Hematopoietic multipotent progenitor cell treated with erythropoietin and hydrocortisone succinate and interleukin-3 and kit ligand, for 8 days (in vitro differentiated cells): ENCODE measurements around the gene PRR19.
A peak's percentile ranks its signal among the peaks of the same experiment; 100 is the strongest.

ENCODE experiments used
- DNase-seq: peaks from one replicate; pipeline ENCODE4 v3.0.0-alpha.2; 2015

PRR19 gene

GRCh38 chr19:42297039-42297438, 4.9 kb upstream of the PRR19 start:
- DNase-seq = no peak

- DNase-seq = no peak
Observed at GRCh38 chr19:42303101-42303464, 1.2 kb downstream of the PRR19 start.

DNA sequence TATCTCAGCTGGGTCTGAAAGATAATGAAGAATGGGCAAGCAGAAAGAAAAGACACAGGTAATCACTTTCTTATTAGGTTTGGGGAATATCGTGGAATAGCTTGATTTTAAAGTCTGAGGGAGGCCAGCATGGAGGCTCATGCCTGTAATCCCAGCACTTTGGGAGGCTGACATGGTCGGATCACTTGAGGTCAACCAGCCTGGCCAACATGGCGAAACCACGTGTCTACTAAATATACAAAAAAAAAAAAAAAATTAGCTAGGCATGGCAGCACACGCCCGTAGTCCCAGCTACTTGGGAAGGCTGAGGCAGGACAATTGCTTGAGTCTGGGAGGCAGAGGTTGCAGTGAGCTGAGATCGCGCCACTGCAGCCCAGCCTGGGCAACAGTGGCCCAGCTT, 1.9 kb downstream of the PRR19 start:
- DNase-seq = no peak

- DNase-seq = no peak
Observed at GRCh38 chr19:42306646-42307045, 4.7 kb downstream of the PRR19 start.

DNA sequence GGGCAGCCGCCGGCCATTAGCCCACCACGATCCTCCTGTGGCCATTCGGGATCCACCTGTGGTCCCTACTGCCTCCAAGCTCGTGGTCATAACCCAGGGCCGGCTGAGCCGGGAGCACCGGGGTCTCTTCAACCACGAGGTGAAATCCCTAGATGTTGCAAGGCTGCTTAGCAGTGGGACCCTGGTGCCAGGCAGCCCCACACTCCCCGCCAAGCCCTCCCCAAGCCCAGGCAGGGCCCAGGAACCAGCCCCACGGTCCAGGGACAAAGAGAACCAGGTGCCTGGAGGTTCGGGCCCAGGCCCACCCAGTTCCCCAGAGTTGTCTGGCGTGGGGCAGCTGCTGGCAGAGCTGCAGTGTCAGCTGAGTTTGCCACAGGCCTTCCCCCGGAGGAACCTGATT, 7.8 kb downstream of the PRR19 start:
- no peak for DNase-seq

DNA sequence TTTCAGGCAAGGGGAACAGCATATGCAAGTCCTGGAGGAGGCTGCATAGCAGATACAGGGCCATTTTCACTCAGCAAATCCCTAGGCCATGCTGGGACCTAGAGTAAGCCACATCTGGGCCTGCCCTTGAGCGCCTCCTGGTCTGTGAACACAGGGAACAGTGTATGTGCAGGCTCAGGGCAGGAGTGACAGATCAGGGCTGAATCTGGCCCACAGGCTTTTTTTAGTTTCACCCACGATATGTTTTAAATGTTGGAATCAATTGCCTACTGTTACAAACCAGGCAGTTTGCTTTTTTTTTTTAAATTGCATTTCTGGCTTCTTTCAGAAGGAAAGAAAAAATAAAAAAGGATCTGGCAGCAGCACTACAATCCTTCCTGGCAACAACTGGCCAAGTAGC, 9.7 kb downstream of the PRR19 start:
- DNase-seq = peak; percentile 35

DNA sequence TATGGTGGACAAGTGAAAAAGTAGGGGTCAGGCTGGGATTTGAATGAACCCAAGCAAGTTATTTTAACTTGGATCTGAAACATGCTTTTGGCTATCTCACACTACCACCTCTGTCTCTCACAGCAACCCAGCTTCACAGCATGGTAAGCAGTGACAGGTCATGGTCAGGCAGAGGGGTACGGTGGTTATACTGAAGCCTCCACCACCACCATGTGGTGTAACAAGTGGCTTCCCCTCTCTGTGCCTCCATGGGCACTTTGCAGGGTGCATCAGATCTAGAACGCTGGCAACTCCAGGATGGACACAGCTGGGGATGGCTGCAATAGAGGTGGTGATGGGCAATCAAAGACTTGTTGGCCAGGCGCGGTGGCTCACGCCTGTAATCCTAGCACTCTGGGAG, 10.4 kb downstream of the PRR19 start:
- DNase-seq = no peak

DNA sequence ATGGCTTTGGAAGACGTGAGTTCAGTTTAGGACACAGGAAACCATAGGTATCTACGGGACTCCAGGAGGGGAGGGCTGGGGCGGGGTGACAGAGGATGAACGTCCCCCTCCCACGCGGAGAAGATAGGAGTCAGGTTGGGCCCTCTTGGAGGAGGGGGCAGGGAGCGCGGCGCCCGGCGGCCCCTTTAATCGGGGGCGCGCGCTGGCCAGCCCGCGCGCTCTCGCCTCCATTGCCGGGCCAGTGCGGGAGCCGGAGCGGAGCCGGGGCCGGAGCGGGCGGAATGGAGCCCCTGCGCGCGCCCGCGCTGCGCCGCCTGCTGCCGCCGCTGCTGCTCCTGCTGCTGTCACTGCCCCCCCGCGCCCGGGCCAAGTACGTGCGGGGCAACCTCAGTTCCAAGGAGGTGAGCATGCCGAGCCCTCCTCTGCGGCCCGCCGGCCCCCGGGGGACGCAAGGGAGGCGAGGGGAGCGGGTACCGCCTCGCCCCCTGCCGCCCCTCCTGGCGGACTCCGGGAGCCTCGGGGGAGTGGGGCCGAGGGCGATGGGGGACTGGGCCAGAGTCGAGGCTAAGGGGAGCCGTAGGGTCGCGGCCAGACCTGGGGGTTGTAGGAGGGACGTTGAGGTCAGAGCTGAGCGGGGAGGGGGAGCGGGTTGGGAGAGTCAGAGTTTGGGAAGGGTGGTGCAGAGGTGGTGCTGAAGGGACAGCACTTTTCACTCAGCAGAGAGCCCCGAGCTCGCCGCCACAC, 11.3 kb downstream of the PRR19 start, which contains the start of gene TMEM145:
Gene TMEM145, plus strand, starts transcription at position 214 of the 744 bp plus-strand sequence. Its CDS starts 68 bp downstream, at position 282.
- peak; percentile 30 for DNase-seq

- DNase-seq = no peak
Observed at GRCh38 chr19:42313840-42314755, 12.2 kb downstream of the PRR19 start.

DNA sequence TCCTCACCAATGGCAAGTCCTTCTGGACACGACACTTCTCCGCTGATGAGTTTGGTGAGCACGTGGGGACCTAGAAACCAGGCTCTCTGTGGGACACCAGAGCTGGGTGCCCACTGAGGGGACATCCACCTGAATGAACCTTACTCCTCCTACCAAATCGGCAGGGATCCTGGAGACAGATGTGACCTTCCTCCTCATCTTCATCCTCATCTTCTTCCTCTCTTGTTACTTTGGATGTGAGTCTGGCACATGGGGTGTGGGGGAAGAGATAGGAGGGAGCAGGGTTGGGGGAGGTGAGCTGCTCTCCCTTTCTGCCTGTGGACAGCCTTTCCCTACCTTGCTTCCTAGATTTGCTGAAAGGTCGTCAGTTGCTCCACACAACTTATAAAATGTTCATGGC, 13.1 kb downstream of the PRR19 start:
- DNase-seq = no peak

GRCh38 chr19:42316223-42317211, 14.6 kb downstream of the PRR19 start:
- DNase-seq = no peak

- no peak for DNase-seq
Observed at GRCh38 chr19:42317535-42317934, 15.6 kb downstream of the PRR19 start.

DNA sequence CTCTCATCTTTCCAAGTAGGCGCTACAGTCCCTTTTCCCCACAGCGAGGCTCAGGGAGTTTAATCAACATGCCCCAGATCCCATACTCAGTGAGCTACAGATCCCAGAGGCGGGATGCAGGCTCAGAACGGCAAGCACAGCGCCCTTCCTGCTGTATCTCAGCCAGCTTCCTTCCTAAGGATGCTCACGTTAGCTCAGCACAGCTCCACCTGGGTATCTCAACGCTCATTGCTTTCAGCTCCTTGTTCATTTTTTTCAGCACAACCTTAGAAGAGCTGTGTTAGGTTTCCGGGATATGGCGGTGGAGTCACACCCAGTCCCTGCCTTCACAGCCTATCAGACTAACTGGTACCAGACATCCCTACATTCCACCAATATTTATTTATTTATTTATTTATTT, 20.4 kb downstream of the PRR19 start:
- no peak for DNase-seq

- DNase-seq = no peak
Observed at GRCh38 chr19:42323473-42323851, 21.5 kb downstream of the PRR19 start.

DNA sequence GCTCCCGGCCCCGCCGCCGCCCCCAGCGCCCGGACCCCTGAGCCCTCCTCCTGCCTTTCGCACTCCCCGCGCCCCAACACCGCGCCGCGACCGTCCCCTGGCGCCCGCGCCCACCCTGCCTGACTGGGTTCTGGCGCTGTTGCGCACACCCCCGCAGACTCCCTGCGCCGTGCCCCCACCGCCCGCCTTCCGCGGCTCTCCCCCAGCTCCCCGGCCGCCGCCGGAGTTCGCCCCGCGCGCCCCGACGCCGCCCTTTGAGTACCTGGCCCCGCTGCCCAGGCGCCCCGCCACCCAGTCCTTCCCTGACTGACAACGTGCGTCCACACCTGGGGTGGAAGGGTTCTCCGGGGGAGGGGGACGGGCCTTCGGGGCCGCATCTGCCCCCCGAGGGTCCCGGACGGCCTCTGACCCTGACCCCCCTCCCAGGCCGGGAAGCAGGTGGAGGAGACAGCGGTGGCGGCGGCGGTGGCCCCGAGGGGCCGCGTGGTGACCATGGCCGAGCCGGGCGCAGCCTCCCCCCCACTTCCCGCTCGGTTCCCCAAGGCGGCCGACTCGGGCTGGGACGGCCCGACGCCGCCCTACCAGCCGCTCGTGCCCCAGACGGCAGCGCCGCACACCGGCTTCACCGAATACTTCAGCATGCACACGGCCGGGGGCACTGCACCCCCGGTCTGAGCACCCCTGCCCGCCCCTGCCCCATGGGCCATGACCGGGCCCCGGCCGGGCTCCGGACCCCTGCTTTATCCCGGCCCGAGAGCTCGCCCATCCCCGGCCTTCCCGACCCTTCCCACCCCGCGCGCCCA, 22.1 kb downstream of the PRR19 start:
- no peak for DNase-seq

DNA sequence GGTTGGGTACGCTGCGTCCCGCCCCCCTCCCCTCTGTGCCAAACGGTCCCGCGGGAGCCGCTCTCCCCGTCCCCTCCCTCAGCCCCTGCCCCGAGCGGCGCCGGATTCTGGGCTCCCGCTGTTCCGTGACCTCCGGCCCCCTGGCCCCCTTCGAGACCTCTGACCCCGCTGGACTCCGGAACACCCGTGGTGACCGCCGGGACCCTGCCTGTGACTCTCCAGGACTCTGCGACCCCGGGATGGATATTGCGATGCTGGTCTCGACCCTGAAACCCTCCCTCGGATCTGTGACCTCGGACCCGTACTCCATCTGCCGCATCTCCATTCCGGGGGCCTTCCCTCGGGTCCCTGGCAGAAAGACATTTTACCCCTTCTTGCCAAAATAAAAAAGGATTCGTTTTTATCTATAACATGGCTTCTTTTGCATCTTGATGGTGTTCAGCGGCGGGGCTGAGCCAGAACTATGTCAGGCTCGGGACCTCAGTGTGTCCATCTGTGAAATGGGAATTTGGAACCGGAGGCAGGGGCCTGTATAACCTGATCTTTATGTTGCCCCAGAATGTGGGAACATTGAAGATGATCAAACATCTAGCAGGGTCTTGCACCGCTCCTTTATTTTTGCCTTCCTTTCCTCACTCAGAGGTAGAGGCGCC, 22.8 kb downstream of the PRR19 start:
- no peak for DNase-seq

- peak; percentile 99 for DNase-seq
Observed at GRCh38 chr19:42325308-42325895, 23.5 kb downstream of the PRR19 start, which contains the start of gene MEGF8. MEGF8 (plus strand) TSS chr19:42325635; CDS start chr19:42326244, 609 bp downstream.

GRCh38 chr19:42325896-42326771, 24.2 kb downstream of the PRR19 start:
- peak; percentile 35 for DNase-seq

DNA sequence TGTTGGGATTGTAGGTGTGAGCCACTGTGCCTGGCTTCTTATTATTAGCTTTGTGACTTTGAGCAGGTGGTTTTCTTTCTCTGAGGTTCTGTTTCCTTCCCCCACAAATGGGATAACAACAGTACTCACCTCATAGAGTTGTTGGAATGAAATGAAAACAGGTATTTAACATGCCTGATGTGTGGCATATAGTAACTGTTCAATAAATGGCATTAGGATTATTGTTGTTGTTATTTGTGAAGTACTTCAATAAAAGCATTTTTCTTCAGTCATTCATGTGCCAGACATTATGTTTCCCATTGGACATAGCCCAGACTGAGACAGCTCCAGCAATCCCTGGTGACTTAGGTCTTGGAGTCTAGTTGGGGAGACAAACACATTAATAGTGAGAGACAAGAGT, 25.0 kb downstream of the PRR19 start:
- no peak for DNase-seq

GRCh38 chr19:42327381-42327780, 25.4 kb downstream of the PRR19 start:
- no peak for DNase-seq
